Activated T-cell treated with anti-CD3 and anti-CD28 coated beads, Interleukin-2, amount 50 U/mL, for 24 hours (primary cell): ENCODE measurements around the gene ATP2B2.
A peak's percentile ranks its signal among the peaks of the same experiment; 100 is the strongest.

ENCODE experiments used
- DNase-seq: peaks from one replicate; pipeline ENCODE4 v3.0.0-alpha.2; 2020
- H3K27ac Mint-ChIP-seq: 2 replicates; pipeline ENCODE4 v1.8.0; 2020; ENCODE audit warnings: mild to moderate bottlenecking, mixed read lengths
- H3K27me3 Mint-ChIP-seq: 2 replicates; pipeline ENCODE4 v1.8.0; 2020; ENCODE audit warnings: mixed read lengths
- H3K36me3 Mint-ChIP-seq: 2 replicates; pipeline ENCODE4 v1.8.0; 2020; ENCODE audit warnings: low read depth, mixed read lengths
- H3K4me1 Mint-ChIP-seq: 2 replicates; pipeline ENCODE4 v1.8.0; 2020; ENCODE audit warnings: low read depth, mixed read lengths
- H3K4me3 Mint-ChIP-seq: 2 replicates; pipeline ENCODE4 v1.8.0; 2020; ENCODE audit warnings: mild to moderate bottlenecking, moderate library complexity, mixed read lengths
- H3K9me3 Mint-ChIP-seq: 2 replicates; pipeline ENCODE4 v1.8.0; 2020; ENCODE audit warnings: mixed read lengths

The ATP2B2 gene

DNA sequence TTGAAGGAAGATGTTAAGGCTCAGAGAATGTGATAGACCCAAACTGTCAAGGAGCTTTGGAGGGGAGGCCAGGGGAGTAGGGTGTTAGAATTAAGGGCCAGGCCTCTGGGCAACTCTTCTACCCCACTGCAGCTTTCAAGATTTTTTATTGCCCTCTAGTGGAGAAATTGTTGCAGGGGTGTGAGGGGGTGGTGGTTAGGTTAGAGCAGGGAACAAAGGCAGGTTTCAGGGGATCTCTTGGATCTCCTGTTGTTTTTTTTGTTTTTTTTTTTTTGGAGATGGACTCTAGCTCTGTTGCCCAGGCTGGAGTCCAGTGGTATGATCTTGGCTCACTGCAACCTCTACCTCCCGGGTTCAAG lies 183.1 kb downstream of the ATP2B2 start:
- Mint-ChIP-seq H3K27ac (no peak overlapping the region), H3K36me3 (peaks cover 31% of the 10 kb centered on the region), H3K9me3 (no peaks in the 10 kb centered on the region), H3K4me1 (peaks cover 26% of the 10 kb centered on the region), H3K4me3 (no peak overlapping the region), H3K27me3 (no peaks in the 10 kb centered on the region)
- DNase-seq: no peak

DNA sequence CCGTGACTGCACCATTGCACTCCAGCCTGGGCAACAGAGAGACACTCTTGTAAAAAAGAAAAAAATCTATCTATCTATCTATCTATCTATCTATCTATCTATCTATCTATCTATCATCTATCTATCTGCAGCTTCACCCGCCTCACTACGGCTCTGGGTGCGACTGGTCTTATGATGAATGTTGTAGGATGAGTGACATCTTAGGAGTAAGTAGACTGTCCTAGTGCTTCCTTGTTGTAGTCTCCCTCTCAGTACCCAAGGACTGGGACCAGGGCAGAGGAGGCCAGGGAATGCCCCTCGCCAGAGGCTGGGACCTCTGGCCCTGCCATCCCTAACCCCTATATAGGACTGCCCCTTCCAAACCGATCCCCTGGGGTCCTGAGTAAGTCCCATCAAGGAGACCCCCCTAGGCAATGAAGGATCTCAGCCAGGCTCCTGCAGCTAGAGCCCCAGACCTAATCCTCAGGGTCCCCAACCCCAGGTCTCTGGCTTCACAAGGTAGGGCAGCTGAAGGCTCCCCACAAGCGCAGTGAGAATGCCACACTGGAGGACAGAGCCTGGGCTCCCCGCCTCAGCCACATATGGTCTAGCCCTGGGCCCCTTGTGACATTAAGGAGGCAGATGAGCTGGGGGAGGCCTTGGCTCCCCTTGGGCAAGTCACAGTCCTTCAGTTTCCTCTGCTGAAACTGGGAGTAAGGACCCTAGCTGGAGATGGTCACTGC lies 183.6 kb downstream of the ATP2B2 start:
- no peak for DNase-seq
- Mint-ChIP-seq H3K9me3 (no peaks in the 10 kb centered on the region), H3K27me3 (no peaks in the 10 kb centered on the region), H3K4me3 (peak overlapping the region; percentile 96), H3K27ac (peak overlapping the region; percentile 60), H3K4me1 (peaks cover 26% of the 10 kb centered on the region), H3K36me3 (peaks cover 36% of the 10 kb centered on the region)

DNA sequence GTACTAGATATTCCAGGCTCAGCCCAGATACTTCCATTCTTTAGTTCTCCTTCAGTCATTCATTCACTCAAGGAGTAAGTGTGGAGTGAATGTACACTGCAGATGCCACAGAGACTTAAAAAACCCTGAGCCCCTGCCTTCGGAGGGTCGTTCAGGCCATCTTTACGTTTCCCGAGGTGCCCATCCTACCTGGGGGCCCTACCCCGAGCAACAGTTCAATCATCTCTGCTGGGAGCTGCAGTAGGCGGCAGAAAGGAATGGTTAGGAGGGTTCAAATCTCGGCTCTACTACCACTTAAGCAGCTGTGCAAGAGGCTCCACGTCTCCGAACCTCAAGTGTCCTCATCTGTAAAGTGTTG lies 185.1 kb downstream of the ATP2B2 start:
- Mint-ChIP-seq H3K27me3 (no peaks in the 10 kb centered on the region), H3K36me3 (peaks cover 50% of the 10 kb centered on the region), H3K9me3 (no peaks in the 10 kb centered on the region), H3K4me1 (peaks cover 26% of the 10 kb centered on the region), H3K27ac (peak overlapping the region; percentile 95), H3K4me3 (peak overlapping the region; percentile 96)
- no peak for DNase-seq

DNA sequence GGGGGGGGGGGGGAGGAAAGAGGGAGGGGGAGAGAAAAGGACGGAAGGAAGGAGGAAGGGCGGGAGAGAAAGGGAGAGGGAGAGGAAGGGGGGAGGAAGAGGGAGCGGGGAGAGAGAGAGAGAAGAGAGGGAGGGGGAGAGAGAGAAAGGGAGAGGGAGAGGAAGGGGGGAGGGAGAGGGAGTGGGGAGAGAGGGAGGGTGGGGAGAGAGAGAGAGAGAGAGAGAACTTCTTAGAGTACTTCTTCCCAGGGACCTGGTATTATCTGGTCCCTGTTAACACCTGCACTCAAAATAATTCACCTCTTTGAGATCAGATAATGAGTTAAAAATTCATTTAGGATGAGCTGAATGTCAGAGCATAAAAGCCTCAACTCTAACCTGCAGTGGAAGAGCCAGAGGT lies 185.6 kb downstream of the ATP2B2 start:
- H3K27me3 Mint-ChIP-seq: no peaks in the 10 kb centered on the region
- no peaks in the 10 kb centered on the region for H3K9me3 Mint-ChIP-seq
- H3K4me3 Mint-ChIP-seq: peak overlapping the region; percentile 96
- H3K4me1 Mint-ChIP-seq: peaks cover 26% of the 10 kb centered on the region
- H3K27ac Mint-ChIP-seq: peak overlapping the region; percentile 95
- DNase-seq: no peak
- peaks cover 54% of the 10 kb centered on the region for H3K36me3 Mint-ChIP-seq

DNA sequence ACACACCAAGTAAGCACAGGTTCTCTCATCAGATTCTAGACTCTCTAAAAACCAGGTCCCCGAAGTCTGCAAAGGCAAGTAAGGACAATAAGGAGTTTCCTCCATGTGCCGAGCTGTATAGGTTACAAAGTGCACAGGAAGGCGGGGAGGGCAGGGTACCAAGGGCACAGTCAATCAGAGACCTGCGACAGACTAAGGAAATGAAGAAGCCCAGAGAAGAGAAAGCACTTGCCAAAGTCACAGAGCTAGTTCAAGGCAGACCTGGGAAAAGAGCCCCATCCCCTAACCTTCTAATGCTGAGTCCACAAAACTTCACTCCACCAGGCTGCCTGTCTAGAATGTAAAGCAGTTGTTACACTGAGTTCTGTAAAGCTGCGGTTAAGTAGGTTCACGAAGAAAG lies 186.1 kb downstream of the ATP2B2 start:
- H3K27ac Mint-ChIP-seq: peak overlapping the region; percentile 89
- peak overlapping the region; percentile 96 for H3K4me3 Mint-ChIP-seq
- peaks cover 60% of the 10 kb centered on the region for H3K36me3 Mint-ChIP-seq
- no peaks in the 10 kb centered on the region for H3K9me3 Mint-ChIP-seq
- H3K27me3 Mint-ChIP-seq: no peaks in the 10 kb centered on the region
- peaks cover 26% of the 10 kb centered on the region for H3K4me1 Mint-ChIP-seq
- no peak for DNase-seq

DNA sequence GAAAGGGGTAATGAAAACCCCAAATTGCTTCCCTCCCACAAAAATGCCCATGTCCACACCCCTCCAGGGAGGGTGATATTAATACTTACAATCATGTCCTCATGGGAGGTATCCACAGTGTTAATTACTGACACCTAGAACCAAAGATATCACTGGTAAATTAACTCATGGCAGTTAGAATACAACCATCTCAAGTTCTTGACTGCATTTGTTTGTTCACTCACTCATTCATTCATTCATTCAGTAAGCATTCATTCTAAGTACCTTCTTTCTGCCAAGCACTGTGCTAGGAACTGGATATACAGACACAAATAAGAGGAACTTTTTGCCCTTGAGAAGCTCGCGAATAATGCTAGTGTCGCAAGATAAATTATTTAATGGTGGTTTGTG lies 187.4 kb downstream of the ATP2B2 start:
- Mint-ChIP-seq H3K9me3 (no peaks in the 10 kb centered on the region), H3K4me3 (peak overlapping the region; percentile 23), H3K4me1 (peaks cover 26% of the 10 kb centered on the region), H3K36me3 (peaks cover 73% of the 10 kb centered on the region), H3K27ac (peak overlapping the region; percentile 40), H3K27me3 (no peaks in the 10 kb centered on the region)
- DNase-seq: no peak

DNA sequence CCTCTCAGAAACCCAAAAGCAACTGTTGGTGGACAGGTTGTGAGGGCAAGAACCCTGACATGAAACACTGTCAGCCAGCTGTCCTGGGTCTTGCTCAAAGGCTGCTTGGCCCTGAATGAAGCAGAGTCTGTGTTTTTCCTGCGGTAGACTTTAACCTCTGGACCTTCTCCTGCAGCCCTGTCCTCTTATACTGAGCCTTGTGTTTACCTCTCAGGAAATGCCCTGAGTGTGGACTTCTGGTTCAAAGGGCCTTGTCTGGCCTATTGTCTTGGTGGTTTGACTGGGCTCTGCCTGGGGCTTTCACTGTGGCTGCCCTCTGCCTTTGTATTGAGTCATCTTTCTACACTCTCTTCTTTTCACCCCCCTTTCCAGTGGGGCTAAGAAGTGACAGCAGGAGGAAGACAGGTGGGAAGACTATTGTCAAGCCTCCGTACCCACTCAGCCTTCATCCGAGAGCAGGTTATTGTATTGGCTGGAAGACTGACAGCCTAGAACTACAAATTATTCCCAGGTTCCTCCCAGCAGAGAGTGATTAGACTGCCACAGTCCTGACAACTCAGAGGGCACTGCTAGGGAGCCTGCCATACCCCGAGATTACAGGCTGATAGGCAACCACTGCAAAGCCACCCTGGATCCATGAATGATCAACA lies 187.9 kb downstream of the ATP2B2 start:
- Mint-ChIP-seq H3K27ac (peak overlapping the region; percentile 51), H3K36me3 (peaks cover 78% of the 10 kb centered on the region), H3K9me3 (no peaks in the 10 kb centered on the region)

DNA sequence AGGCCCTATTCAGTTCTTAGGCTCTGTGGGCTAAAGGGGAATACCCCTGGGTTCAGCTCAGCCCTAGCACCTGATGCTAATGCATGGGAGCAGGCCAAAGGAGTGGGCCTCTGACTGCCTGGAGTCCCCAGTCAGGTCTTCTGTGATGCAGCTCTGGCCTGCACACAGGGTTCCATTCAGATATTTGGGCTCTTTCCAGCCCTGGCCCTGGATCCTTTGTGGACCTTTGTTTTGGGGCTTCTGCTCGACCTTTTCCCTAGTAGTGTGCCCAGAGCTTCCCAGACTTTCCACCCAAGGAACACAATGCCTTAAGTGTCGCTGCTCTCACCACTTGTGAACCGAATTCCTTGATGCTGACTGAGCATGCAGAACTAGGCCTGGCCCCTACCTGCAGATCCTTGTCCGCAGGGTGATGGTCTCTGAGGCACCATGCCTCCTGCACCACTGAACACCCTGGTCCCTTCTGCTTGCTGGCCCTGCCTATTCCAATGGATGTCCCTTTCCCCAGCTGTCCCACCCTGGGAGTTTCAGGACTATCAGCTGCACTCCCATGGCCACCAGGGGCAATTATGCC lies 189.5 kb downstream of the ATP2B2 start:
- H3K4me3 Mint-ChIP-seq: no peak overlapping the region
- peaks cover 93% of the 10 kb centered on the region for H3K36me3 Mint-ChIP-seq
- peaks cover 23% of the 10 kb centered on the region for H3K4me1 Mint-ChIP-seq
- H3K27me3 Mint-ChIP-seq: no peaks in the 10 kb centered on the region
- no peaks in the 10 kb centered on the region for H3K9me3 Mint-ChIP-seq
- H3K27ac Mint-ChIP-seq: no peak overlapping the region
- DNase-seq: no peak

More for the DNA sequence above, 187.9 kb downstream of the ATP2B2 start:
- Mint-ChIP-seq H3K4me3 (no peak overlapping the region), H3K4me1 (peaks cover 26% of the 10 kb centered on the region), H3K27me3 (no peaks in the 10 kb centered on the region)
- DNase-seq: no peak

DNA sequence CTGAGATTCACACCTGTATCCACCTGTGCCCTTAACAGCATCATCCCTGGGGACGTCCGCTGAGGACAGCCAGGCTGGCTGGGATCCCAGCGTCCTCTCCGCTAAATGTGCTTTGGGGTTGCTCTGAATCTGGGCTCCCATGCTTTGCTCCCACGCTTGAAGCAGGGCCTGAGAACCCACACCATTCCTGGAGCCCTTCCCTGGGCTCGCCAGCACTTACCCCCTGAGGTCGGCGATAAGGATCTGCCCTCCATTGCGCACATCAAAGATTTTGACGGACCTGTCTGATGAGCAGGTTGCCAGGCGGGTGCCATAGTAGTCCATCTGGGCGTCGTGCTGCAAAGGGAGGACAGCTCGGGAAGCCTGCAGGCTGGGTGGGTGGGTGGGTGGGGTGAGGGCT lies 190.3 kb downstream of the ATP2B2 start:
- no peaks in the 10 kb centered on the region for H3K27me3 Mint-ChIP-seq
- no peak overlapping the region for H3K27ac Mint-ChIP-seq
- H3K36me3 Mint-ChIP-seq: peaks cover 93% of the 10 kb centered on the region
- no peak for DNase-seq
- no peaks in the 10 kb centered on the region for H3K9me3 Mint-ChIP-seq
- H3K4me1 Mint-ChIP-seq: peaks cover 29% of the 10 kb centered on the region
- no peak overlapping the region for H3K4me3 Mint-ChIP-seq

DNA sequence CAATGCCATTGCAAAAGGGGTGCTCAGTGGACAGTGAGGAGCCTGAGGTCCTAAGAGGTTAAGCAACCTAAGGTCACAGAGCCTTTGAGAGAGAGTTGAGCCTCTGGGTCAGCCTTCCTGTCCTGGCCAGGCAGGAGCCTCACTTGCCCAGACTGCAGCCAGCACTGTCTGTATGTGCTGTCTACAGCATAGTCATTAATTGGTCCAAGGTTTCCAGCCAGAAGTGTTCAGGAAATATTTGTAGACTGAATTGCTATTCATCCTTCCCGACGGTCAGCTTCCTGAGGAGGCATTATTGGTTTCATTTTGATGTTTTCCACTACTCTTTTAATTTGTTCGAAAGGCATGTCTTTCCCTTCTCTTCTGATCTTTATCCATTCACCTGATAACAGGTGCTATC lies 192.5 kb downstream of the ATP2B2 start:
- Mint-ChIP-seq H3K9me3 (no peaks in the 10 kb centered on the region), H3K4me3 (no peak overlapping the region), H3K27me3 (no peaks in the 10 kb centered on the region), H3K4me1 (peaks cover 12% of the 10 kb centered on the region), H3K36me3 (peaks cover 97% of the 10 kb centered on the region), H3K27ac (peak overlapping the region; percentile 24)
- DNase-seq: no peak

DNA sequence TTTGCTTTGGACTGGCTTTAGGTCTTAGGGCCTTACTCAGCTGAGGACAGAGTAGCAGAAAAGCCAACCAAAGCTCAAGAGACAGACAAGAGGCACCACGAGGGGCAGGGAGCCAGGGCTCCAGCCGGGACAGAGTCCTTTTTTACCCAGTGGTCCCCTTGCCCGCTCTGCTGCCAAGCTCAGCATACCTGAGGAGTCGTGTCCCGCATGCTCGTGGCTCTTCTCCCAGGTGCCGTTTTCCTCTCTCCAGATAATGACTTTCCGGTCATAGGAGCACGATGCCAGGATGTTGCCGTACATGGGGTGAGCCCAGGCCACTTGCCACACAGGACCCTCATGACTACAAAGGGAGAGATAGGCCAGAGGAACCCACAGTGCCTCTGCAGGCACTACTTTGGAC lies 193.0 kb downstream of the ATP2B2 start:
- Mint-ChIP-seq H3K4me3 (no peak overlapping the region), H3K4me1 (peaks cover 9% of the 10 kb centered on the region), H3K36me3 (peaks cover 97% of the 10 kb centered on the region), H3K27ac (peak overlapping the region; percentile 74), H3K27me3 (no peaks in the 10 kb centered on the region), H3K9me3 (no peaks in the 10 kb centered on the region)
- DNase-seq: no peak

DNA sequence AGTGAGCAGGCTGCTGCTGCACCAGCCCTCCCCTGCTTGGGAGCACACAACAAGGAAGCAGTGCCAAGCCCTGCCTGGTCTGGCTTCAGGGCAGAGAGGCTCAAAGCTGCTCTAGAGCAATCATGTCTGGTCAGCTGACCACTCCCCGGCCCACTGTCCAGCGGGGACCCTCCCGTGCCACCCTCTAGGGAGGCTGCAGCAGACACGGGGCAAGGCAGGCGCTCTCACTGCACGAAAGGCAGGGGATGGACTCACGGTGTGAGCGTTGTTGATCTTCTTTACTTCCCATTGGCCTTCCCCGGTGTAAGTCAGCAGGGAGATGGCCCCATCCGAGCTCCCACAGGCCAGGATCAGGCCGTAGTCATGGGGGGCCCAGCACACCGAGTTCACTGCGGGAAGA lies 193.7 kb downstream of the ATP2B2 start:
- Mint-ChIP-seq H3K4me1 (peaks cover 9% of the 10 kb centered on the region), H3K9me3 (no peaks in the 10 kb centered on the region), H3K4me3 (no peak overlapping the region), H3K36me3 (peaks cover 95% of the 10 kb centered on the region), H3K27me3 (no peaks in the 10 kb centered on the region), H3K27ac (peak overlapping the region; percentile 74)
- DNase-seq: no peak

DNA sequence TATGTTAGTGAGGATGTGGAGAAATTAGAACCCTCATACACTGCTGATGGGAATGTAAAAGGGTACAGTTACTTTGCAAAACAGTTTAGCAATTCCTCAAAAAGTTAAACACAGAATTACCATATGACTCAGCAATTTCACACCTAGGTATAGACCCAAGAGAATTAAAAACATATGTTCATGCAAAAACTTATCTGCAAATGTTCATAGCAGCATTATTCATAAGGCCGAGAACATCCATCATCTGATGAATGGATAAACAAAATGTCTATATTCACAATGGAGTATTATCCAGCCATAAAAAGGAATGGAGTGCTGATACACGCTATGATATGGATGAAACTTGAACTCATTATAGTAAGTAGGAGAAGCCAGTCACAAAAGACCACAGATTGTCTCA lies 194.8 kb downstream of the ATP2B2 start:
- DNase-seq: no peak
- Mint-ChIP-seq H3K4me1 (peaks cover 9% of the 10 kb centered on the region), H3K4me3 (no peak overlapping the region), H3K36me3 (peaks cover 95% of the 10 kb centered on the region), H3K27ac (peak overlapping the region; percentile 83), H3K9me3 (no peaks in the 10 kb centered on the region), H3K27me3 (no peaks in the 10 kb centered on the region)

DNA sequence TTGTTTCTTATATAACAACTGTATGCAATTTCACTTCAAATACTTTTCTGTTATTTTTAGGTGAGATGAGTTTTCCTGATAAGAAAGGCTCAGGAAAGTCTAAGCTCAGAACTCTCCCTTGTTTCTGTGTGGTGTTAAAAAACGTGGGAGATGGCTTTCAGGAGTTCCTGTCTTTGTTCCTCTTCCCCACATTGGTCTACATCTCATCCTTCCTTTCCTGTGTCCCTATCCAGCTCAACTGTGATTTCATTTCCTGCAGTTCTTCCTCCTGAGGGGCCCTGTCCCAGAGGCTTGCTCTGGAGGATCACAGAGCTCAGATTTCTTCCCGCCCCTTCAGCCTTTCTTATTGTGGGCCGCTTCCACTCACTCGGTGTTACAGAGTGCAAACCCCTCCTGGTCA lies 195.7 kb downstream of the ATP2B2 start:
- peaks cover 9% of the 10 kb centered on the region for H3K4me1 Mint-ChIP-seq
- no peaks in the 10 kb centered on the region for H3K9me3 Mint-ChIP-seq
- peak overlapping the region; percentile 83 for H3K27ac Mint-ChIP-seq
- no peak overlapping the region for H3K4me3 Mint-ChIP-seq
- H3K36me3 Mint-ChIP-seq: peaks cover 97% of the 10 kb centered on the region
- no peak for DNase-seq
- H3K27me3 Mint-ChIP-seq: no peaks in the 10 kb centered on the region

DNA sequence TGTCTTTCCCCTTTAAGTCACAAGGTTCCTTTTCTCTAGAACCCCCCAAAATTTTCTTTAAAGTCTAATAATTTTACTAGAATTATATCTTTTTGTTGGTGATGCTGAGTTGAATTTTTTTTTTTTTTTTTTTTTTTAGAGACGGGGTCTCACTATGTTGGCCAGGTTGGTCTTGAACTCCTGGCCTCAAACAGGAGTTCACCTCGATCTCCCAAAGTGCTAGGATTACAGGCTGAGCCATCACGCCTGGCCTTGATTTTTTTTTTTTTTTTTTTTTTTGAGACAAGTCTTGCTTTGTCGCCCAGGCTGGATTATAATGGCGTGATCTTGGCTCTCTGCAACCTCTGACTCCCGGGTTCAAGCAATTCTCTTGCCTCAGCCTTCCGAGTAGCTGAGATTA lies 196.7 kb downstream of the ATP2B2 start:
- Mint-ChIP-seq H3K36me3 (peaks cover 97% of the 10 kb centered on the region), H3K27me3 (no peaks in the 10 kb centered on the region), H3K9me3 (no peaks in the 10 kb centered on the region), H3K4me1 (peaks cover 9% of the 10 kb centered on the region), H3K27ac (no peak overlapping the region), H3K4me3 (no peak overlapping the region)
- DNase-seq: no peak
